Measurements from ENCODE around the gene RGS9.

GRCh38 chr17:65193305-65193704, 56.1 kb downstream of the RGS9 start:
- TF ChIP-seq GABPA (IDR thresholded peaks at IDR 0.05; ENCODE audit: low read depth) (no peak), CTCF (IDR thresholded peaks at IDR 0.05; ENCODE audit: insufficient read depth, low read length) (no peak), POLR2AphosphoS5 (IDR thresholded peaks at IDR 0.05; ENCODE audit: low read depth) (no peak)

All from HL-60 (cell line).